ENCODE measurements around the gene PANK4. TPM values are rescaled to one million over a fixed set of nuclear protein-coding genes. Genes with fewer than 3 reads are reported as not detected.
A peak's percentile ranks its signal among the peaks of the same experiment; 100 is the strongest.

PANK4 gene
- total and polyA plus RNA-seq, 10 of the 15 experiments (the other 5 are each of a cell fraction or from before 2014, with no cell fraction given) = 0.35 to 38.0 (median 18.6) TPM

DNA sequence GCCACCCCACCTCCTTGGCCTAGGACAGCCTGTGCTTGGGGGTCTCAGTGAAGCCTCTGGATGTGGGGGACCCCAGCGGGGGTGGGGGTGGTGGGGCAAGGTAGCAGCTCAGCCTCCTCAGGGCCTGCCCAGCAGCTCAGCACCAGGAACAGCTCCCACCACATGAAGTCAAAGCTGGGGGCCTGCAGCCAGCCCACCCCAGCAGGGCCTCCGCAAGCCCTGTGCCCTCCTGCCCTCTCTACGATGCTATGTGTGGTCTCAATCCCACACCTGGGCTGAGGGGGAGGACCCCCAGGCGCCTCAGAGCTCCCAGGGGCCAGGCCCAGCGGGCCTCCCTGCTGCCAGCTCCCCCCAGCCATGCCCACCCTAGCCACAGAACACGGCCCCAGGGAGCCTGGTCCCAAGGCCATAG lies 18.6 kb downstream of the PANK4 start:
- TF ChIP-seq SIX5 (IDR thresholded peaks at IDR 0.05; ENCODE audit: low read depth, low read length, severe bottlenecking) (no peak), GATAD2B (conservative IDR thresholded peaks at IDR 0.05; ENCODE audit: low read depth) (no peak), E4F1 (IDR thresholded peaks at IDR 0.05; ENCODE audit: borderline replicate concordance, partially characterized antibody) (no peak), POLR2A (IDR thresholded peaks at IDR 0.05; ENCODE audit: low read depth, low read length) (0 out of 2 replicates have a peak, but pooled peaks have one; percentile 52)
- TF ChIP-seq, protein P1, sequence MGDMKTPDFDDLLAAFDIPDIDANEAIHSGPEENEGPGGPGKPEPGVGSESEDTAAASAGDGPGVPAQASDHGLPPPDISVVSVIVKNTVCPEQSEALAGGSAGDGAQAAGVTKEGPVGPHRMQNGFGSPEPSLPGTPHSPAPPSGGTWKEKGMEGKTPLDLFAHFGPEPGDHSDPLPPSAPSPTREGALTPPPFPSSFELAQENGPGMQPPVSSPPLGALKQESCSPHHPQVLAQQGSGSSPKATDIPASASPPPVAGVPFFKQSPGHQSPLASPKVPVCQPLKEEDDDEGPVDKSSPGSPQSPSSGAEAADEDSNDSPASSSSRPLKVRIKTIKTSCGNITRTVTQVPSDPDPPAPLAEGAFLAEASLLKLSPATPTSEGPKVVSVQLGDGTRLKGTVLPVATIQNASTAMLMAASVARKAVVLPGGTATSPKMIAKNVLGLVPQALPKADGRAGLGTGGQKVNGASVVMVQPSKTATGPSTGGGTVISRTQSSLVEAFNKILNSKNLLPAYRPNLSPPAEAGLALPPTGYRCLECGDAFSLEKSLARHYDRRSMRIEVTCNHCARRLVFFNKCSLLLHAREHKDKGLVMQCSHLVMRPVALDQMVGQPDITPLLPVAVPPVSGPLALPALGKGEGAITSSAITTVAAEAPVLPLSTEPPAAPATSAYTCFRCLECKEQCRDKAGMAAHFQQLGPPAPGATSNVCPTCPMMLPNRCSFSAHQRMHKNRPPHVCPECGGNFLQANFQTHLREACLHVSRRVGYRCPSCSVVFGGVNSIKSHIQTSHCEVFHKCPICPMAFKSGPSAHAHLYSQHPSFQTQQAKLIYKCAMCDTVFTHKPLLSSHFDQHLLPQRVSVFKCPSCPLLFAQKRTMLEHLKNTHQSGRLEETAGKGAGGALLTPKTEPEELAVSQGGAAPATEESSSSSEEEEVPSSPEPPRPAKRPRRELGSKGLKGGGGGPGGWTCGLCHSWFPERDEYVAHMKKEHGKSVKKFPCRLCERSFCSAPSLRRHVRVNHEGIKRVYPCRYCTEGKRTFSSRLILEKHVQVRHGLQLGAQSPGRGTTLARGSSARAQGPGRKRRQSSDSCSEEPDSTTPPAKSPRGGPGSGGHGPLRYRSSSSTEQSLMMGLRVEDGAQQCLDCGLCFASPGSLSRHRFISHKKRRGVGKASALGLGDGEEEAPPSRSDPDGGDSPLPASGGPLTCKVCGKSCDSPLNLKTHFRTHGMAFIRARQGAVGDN (IDR thresholded peaks at IDR 0.05) = no peak
- Histone ChIP-seq H3K79me2 (ENCODE audit: control insufficient read depth, insufficient read depth, low read length) (no peaks in the 10 kb centered on the region), H4K20me1 (ENCODE audit: control insufficient read depth, insufficient read depth) (no peaks in the 10 kb centered on the region; the same call in 1 of the 2 replicates), H3K36me3 (ENCODE audit: control insufficient read depth in 2 of 2, insufficient read depth in 2 of 2, low read length in 1 of 2) (peaks cover 2 to 26% of the 10 kb centered on the region in 2 experiments), H3K27ac (ENCODE audit: control insufficient read depth, insufficient read depth) (no peak overlapping the region), H3K4me2 (ENCODE audit: control insufficient read depth, insufficient read depth) (no peak overlapping the region), H3K4me1 (ENCODE audit: control insufficient read depth, insufficient read depth, low read length) (no peaks in the 10 kb centered on the region), H3K9ac (ENCODE audit: control insufficient read depth, insufficient read depth, low read length) (no peak overlapping the region), H2AFZ (ENCODE audit: control insufficient read depth, low read depth, low read length) (no peak overlapping the region), H3K9me3 (replicated peaks; ENCODE audit: control insufficient read depth, insufficient read depth, low read length) (no peaks in the 10 kb centered on the region), H3K27me3 (replicated peaks in 1 of 2; ENCODE audit: control insufficient read depth in 2 of 2, insufficient read depth in 2 of 2, low read length in 1 of 2) (no peaks in the 10 kb centered on the region), H3K4me3 (no peak overlapping the region)
- ChIA-PET CTCF (no interaction called here), POLR2A (no interaction called here), SMC1A (ENCODE audit: uncharacterized antibody, unreplicated experiment) (no interaction called here), RAD21 (ENCODE audit: unreplicated experiment) (no interaction called here)
- in situ Hi-C loops (cut with MboI) (no loop called here), intact Hi-C loops (cut with micrococcal nuclease; ENCODE audit: unreplicated experiment) (no loop called here)
- DNase-seq (ENCODE audit: low read depth, low spot score) = no peak
- FAIRE-seq = no peak
- ATAC-seq = no peak
- BruUV-seq (replicated peaks) = no TSS peak
- WGBS (ENCODE audit: insufficient coverage, insufficient replicate concordance, low lambda C conversion rate, missing lambda C conversion rate) = 84% methylated on average over 6 of the region's 6 CpGs

Measured in GM12878 (cell line).